Kidney (tissue), 14 donors: ENCODE measurements around the gene TYW5. TPM values are rescaled to one million over a fixed set of nuclear protein-coding genes. Genes with fewer than 3 reads are reported as not detected.

Experiments used
- DNase-seq, 5 donors: peaks; one replicate each; pipeline ENCODE4 v3.0.0-alpha.2; 2013 to 2020
- FAIRE-seq: peaks from 2 replicates; lab custom pipeline; 2012; peaks lifted over from hg19 to GRCh38; lab: Jason Lieb, UNC
- H3K27ac ChIP-seq, 2 donors: one replicate each; pipeline ENCODE4 v1.7.0; 2013; ENCODE audit warnings: low read depth in 2 of 2, low read length in 2 of 2, inconsistent platforms in 1 of 2
- H3K27me3 ChIP-seq: one replicate; pipeline ENCODE4 v1.7.1; 2013; ENCODE audit warnings: low read length, inconsistent platforms; ENCODE audit not compliant: control insufficient read depth, insufficient read depth
- H3K36me3 ChIP-seq, 3 donors: one replicate each; pipeline versions ENCODE4 v1.7.0 to v1.7.1; 2013; ENCODE audit warnings: low read length in 3 of 3, control low read depth in 1 of 3, inconsistent platforms in 1 of 3; ENCODE audit not compliant: insufficient read depth in 3 of 3, control insufficient read depth in 2 of 3
- H3K4me1 ChIP-seq, 3 donors: one replicate each; pipeline versions ENCODE4 v1.7.0 to v1.7.1; 2013; ENCODE audit warnings: low read length in 3 of 3, inconsistent platforms in 1 of 3, low read depth in 1 of 3; ENCODE audit not compliant: control insufficient read depth in 2 of 3, insufficient read depth in 2 of 3
- H3K4me3 ChIP-seq, 3 donors: one replicate each; pipeline versions ENCODE4 v1.7.0 to v1.8.1; 2013; ENCODE audit warnings: low read length in 3 of 3, control low read depth in 1 of 3, inconsistent platforms in 1 of 3
- H3K9ac ChIP-seq, 3 donors: one replicate each; pipeline versions ENCODE4 v1.7.0 to v1.7.1; 2013; ENCODE audit warnings: low read length in 3 of 3, control low read depth in 1 of 3, inconsistent platforms in 1 of 3
- H3K9me3 ChIP-seq, 3 donors: one replicate each; pipeline versions ENCODE4 v1.7.0 to v1.7.1; 2013; ENCODE audit warnings: low read length in 3 of 3, control low read depth in 1 of 3, inconsistent platforms in 1 of 3; ENCODE audit not compliant: control insufficient read depth in 2 of 3, insufficient read depth in 1 of 3
- intact Hi-C: fragments of 100-400 bp; cut with DNase I; formaldehyde crosslinking; loops from one replicate; pipeline ENCODE4 v1.11.1; 2022
- polyA plus RNA-seq: library from polyadenylated mRNA; stranded (reverse); fragments of 350-450 nt; fragmentation: Illumina TruSeq; extraction: RNeasy Lipid Tissue Mini Kit (QIAGEN cat#74804); gene quantifications from one replicate; pipeline ENCODE4 v1.2.3, GENCODE V29; 2014; ENCODE audit warnings: low read depth, low replicate concordance; ENCODE audit not compliant: insufficient read depth
- total RNA-seq: library from RNA; stranded (reverse); fragmentation: NEBNext Ultra II Directional; extraction: Animal tissue kit (Norgen Biotek cat#: 25700); gene quantifications from one replicate; pipeline ENCODE4 v1.2.1, GENCODE V29; 2021
- TF ChIP-seq, protein P1 (sequence below): IDR thresholded peaks from 3 replicates; pipeline ENCODE4 v1.5.1; 2012; ENCODE audit warnings: mild to moderate bottlenecking, moderate library complexity, borderline replicate concordance; ENCODE audit not compliant: insufficient read depth; ENCODE audit errors: extremely low read depth
- donor health status: control.
- donor health status: control.
- donor health status: control.
- donor health status: control.
- donor health status: control.
- donor health status: DM: yes; HTN: yes; CAD: no.
- donor health status: Normal renal cell carcinoma (clear cell type).

The TYW5 gene
- total and polyA plus RNA-seq, 2 donors from 2014 or later, result 6.8 to 8.0 TPM

DNA sequence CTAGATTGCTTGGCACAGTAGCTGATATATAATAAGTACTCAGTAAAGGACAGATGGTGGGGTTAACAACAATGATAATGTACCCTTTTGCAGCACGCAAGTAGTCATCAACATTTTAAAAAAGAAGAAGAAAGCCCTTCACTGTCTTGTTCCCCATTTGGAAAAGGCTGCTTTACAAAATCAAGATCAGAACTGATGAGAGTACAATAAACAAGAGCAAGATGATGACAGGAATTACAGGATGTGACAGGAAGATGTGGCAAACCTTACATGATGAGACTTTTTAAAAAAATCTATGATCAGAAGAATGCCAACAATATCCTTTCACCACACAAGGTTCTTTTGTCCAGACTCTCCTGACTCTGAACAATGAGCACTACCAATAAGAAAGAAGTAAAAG is 9.1 kb downstream of the TYW5 start:
- Histone ChIP-seq H3K27ac (no peak overlapping the region), H3K27me3 (no peaks in the 10 kb centered on the region), H3K4me1 (peaks cover 0 to 2% (median 0%) of the 10 kb centered on the region in 3 donors), H3K9ac (no peak overlapping the region), H3K36me3 (peaks cover 8 to 28% (median 17%) of the 10 kb centered on the region in 3 donors), H3K4me3 (no peak overlapping the region), H3K9me3 (no peaks in the 10 kb centered on the region)
- DNase-seq (no peak), FAIRE-seq (no peak)
- TF ChIP-seq, protein P1, sequence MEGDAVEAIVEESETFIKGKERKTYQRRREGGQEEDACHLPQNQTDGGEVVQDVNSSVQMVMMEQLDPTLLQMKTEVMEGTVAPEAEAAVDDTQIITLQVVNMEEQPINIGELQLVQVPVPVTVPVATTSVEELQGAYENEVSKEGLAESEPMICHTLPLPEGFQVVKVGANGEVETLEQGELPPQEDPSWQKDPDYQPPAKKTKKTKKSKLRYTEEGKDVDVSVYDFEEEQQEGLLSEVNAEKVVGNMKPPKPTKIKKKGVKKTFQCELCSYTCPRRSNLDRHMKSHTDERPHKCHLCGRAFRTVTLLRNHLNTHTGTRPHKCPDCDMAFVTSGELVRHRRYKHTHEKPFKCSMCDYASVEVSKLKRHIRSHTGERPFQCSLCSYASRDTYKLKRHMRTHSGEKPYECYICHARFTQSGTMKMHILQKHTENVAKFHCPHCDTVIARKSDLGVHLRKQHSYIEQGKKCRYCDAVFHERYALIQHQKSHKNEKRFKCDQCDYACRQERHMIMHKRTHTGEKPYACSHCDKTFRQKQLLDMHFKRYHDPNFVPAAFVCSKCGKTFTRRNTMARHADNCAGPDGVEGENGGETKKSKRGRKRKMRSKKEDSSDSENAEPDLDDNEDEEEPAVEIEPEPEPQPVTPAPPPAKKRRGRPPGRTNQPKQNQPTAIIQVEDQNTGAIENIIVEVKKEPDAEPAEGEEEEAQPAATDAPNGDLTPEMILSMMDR, result no peak
- intact Hi-C loops, result no loop called here

DNA sequence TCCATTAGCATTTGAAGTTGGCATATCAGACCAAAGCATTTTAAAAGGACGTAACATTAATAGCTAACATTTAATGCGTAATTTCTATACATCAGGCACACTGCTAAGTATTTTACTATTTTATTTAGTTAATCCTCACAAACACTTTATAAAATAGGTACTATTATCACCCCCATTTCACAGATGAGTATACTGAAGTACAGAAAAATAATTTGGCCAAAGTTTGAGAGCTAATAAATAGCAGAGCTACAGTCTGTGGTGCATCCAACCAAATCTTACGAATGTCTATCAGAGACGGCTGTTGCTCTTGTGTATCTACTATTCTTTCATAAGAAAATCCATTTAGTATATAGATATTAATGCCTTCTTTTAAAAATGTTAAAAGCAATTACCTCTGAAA is 11.9 kb downstream of the TYW5 start:
- TF ChIP-seq, protein P1, result no peak
- H3K4me3 ChIP-seq, result no peak overlapping the region
- DNase-seq (no peak), FAIRE-seq (no peak)
- no peak overlapping the region for H3K27ac ChIP-seq
- H3K9me3 ChIP-seq, result no peaks in the 10 kb centered on the region
- H3K4me1 ChIP-seq, result no peaks in the 10 kb centered on the region
- intact Hi-C loops, result no loop called here
- H3K27me3 ChIP-seq, result no peaks in the 10 kb centered on the region
- H3K9ac ChIP-seq, result no peak overlapping the region
- H3K36me3 ChIP-seq, result peaks cover 10 to 42% (median 15%) of the 10 kb centered on the region in 3 donors

DNA sequence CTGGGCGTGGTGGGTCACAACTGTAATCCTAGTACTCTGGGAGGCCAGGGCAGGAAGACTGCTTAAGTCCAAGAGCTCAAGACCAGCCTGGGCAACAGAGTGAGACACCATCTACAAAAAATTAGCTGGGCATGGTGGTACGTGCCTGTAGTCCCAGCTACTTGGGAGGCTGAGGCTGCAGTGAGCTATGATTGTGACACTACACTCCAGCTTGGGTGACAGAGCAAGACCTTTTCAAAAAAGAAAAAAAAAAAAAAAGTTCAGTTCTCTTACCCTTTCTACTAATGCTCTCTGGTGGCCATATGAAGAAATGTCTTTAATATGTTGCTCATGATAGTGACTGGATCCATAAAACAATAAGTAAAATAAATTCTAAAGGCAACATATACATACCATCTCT is 14.9 kb downstream of the TYW5 start:
- FAIRE-seq (no peak), DNase-seq (peak in 1 of 5 donors; percentile 2)
- no peak overlapping the region for H3K4me3 ChIP-seq
- H3K27ac ChIP-seq, result no peak overlapping the region
- TF ChIP-seq, protein P1, result peak; percentile 12
- no peak overlapping the region for H3K9ac ChIP-seq
- H3K27me3 ChIP-seq, result no peaks in the 10 kb centered on the region
- peaks cover 0 to 4% (median 0%) of the 10 kb centered on the region in 3 donors for H3K4me1 ChIP-seq
- no peaks in the 10 kb centered on the region for H3K9me3 ChIP-seq
- peaks cover 7 to 25% (median 13%) of the 10 kb centered on the region in 3 donors for H3K36me3 ChIP-seq
- intact Hi-C loops, result no loop called here

DNA sequence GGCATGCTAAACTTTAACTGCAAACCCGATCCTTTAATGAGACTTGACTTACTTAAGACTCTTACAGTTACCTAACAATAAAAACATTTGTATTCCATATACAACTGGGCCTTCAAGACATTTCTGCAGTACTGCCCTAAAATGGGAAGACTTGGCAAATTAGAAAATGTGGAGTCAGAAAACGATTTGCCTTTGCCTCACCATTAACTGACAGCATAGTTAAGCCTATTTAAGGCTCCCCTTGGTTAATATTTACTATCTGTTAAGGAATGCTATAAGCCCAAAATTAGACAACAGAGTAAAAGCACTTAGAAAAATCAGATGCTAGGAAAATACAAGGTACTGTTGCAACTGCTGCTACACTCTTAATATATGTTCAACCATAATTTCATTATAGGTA is 18.7 kb downstream of the TYW5 start:
- TF ChIP-seq, protein P1, result no peak
- intact Hi-C loops, result no loop called here
- H3K4me1 ChIP-seq, result peaks cover 0 to 4% (median 0%) of the 10 kb centered on the region in 3 donors
- no peak overlapping the region for H3K9ac ChIP-seq
- H3K27me3 ChIP-seq, result no peaks in the 10 kb centered on the region
- DNase-seq (peak in 1 of 5 donors; percentile 21), FAIRE-seq (no peak)
- no peaks in the 10 kb centered on the region for H3K9me3 ChIP-seq
- peaks cover 4 to 28% (median 11%) of the 10 kb centered on the region in 3 donors for H3K36me3 ChIP-seq
- H3K27ac ChIP-seq, result no peak overlapping the region
- peak overlapping the region in 2 of 3 donors; percentile 28 to 35 for H3K4me3 ChIP-seq
